Stimulated activated naive CD8-positive, alpha-beta T cell treated with anti-CD3 and anti-CD28 coated beads, Interleukin-15, Interleukin-2, amounts not matched to agents 100 ng/mL and 50 ng/mL, for 24 hours (primary cell): ENCODE data around the gene IL37.
"Not testable (repeated sequence)": the region's sequence is repeated elsewhere in the genome, so short reads cannot be mapped to it uniquely, and the experiment has no call there.

Experiments used
- H3K27ac Mint-ChIP-seq: one replicate; pipeline ENCODE4 v1.8.0; 2021; ENCODE audit warnings: mild to moderate bottlenecking, mixed read lengths
- H3K27me3 Mint-ChIP-seq: one replicate; pipeline ENCODE4 v1.8.0; 2021; ENCODE audit warnings: mixed read lengths
- H3K36me3 Mint-ChIP-seq: one replicate; pipeline ENCODE4 v1.8.0; 2021; ENCODE audit warnings: low read depth, mixed read lengths
- H3K4me1 Mint-ChIP-seq: one replicate; pipeline ENCODE4 v1.8.0; 2021; ENCODE audit warnings: low read depth, mixed read lengths
- H3K4me3 Mint-ChIP-seq: one replicate; pipeline ENCODE4 v1.8.0; 2021; ENCODE audit warnings: mild to moderate bottlenecking, mixed read lengths
- H3K9me3 Mint-ChIP-seq: one replicate; pipeline ENCODE4 v1.8.0; 2021; ENCODE audit warnings: mixed read lengths

The IL37 gene

DNA sequence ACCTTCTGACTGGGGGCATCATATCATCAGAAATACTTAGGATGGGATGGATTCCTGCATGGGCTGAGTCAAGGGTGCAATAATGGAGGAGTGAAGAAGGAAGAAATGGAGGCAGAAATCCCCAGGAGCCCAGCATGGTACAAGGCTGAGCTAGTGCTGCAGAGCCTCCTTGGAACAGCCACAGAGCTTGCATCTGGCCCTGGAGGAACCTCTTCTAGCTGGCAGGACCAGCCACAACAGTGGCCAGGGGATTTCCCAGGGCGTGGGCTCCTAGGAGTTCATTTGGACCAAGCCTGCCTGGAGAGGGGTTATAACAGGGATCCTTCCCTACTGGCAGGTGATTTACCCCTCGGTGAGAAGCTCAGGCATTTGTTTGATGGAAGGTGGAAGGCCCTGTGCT lies 4.7 kb upstream of the IL37 start:
- H3K9me3 Mint-ChIP-seq, result peaks cover 4% of the 10 kb centered on the region
- no peak overlapping the region for H3K4me3 Mint-ChIP-seq
- no peaks in the 10 kb centered on the region for H3K27me3 Mint-ChIP-seq
- H3K36me3 Mint-ChIP-seq, result no peaks in the 10 kb centered on the region
- no peak overlapping the region for H3K27ac Mint-ChIP-seq
- H3K4me1 Mint-ChIP-seq, result no peaks in the 10 kb centered on the region

DNA sequence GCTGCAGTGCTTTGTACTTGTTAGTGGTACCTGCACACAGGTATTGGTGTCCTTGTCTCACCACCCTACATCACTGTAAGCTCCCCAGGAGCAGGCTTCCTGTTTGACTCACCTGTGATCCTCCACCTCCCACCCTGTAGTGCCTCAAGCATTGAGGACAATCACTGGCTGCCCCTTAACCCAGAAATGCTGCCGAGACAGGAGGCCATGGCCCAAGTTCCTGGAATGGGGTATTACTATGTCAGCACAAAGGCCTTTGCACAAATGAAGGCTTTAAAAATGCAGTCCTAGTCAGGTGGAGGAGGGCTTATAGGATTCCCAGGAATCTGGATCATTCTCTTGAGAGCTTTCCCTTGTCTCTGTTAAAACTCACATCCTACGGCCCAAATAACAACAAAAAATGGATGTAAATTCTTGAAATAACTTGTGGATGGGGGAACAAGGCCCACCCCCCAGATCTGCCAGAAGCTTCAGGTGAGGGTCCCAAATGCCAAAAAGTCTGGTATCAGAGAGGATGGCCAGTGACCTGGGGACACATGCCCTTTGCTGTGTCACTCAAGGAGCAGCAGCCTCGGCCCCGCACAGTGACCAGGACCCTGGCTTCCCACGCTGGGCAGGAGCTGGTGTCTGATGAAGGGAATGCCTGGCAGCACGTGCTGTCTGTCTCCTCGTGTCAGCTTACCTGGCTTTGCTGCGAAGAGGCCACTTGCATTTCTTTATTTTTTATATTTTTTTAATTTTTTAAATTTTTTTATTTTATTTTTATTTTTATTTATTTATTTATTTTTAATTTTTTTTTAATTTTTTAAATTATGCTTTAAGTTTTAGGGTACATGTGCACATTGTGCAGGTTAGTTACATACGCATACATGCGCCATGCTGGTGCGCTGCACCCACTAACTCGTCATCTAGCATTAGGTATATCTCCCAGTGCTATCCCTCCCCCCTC lies 3.7 kb upstream of the IL37 start:
- Mint-ChIP-seq H3K4me1 (no peaks in the 10 kb centered on the region), H3K27ac (no peak overlapping the region), H3K9me3 (peaks cover 4% of the 10 kb centered on the region), H3K4me3 (no peak overlapping the region), H3K27me3 (no peaks in the 10 kb centered on the region), H3K36me3 (no peaks in the 10 kb centered on the region)

DNA sequence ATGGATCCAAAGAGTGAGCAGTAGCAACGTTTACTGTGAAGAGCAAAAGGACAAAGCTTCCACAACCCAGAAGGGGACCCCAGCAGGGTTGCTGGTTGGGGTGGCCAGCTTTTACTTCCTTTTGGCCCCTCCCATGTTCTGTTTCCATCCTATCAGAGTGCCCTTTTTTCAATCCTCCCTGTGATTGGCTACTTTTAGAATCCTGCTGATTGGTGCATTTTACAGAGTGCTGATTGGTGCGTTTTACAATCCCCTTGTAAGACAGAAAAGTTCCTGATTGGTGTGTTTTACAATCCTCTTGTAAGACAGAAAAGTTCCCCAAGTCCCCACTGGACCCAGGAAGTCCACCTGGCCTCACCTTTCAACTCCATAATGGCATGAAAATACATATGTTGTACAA lies 2.4 kb upstream of the IL37 start:
- H3K27me3 Mint-ChIP-seq, H3K36me3 Mint-ChIP-seq, H3K9me3 Mint-ChIP-seq, H3K4me1 Mint-ChIP-seq, H3K27ac Mint-ChIP-seq, H3K4me3 Mint-ChIP-seq: not testable (repeated sequence)

DNA sequence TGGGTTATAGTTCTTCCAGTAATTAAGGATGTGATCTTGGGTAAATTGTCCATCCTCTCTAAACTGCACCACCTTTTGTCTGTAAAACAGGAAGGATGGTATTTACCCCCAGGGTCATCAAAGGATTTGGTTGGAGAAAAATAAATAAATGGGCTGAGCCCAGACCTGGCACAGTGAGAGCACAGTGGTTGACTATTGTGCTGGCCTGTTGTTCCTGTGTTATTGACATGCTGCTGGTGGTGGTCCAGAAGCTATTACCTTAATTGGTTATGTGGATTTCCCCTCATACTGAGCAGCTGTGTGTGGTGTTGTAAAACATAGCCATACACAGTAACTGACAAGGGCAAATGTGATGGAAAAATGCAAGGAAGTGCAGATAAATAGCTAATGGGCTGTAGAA lies 746 bp upstream of the IL37 start:
- no peaks in the 10 kb centered on the region for H3K27me3 Mint-ChIP-seq
- H3K27ac Mint-ChIP-seq, result no peak overlapping the region
- peaks cover 4% of the 10 kb centered on the region for H3K9me3 Mint-ChIP-seq
- peaks cover 8% of the 10 kb centered on the region for H3K4me1 Mint-ChIP-seq
- no peak overlapping the region for H3K4me3 Mint-ChIP-seq
- no peaks in the 10 kb centered on the region for H3K36me3 Mint-ChIP-seq

DNA sequence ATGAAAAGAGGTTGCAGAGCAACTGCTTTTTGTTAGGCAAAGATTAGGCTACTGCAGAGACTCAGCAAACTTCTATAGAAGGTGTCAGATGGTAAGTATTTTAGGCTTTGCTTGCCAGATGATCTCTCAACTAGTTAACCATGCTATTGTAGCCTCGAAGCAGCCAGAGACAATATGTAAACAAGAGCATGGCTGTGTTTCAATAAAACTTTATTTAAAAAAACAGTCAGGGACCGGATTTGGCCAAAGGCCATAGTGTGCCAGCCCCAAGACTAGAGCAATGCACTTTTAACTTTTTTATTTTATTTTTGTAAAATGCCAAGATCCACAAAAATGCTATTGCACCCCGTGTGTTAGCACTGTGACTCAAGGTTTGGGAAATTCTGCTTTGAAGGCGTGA lies 1.4 kb downstream of the IL37 start:
- H3K9me3 Mint-ChIP-seq, result peaks cover 4% of the 10 kb centered on the region
- peaks cover 29% of the 10 kb centered on the region for H3K4me1 Mint-ChIP-seq
- no peaks in the 10 kb centered on the region for H3K36me3 Mint-ChIP-seq
- H3K27me3 Mint-ChIP-seq, result no peaks in the 10 kb centered on the region
- no peak overlapping the region for H3K4me3 Mint-ChIP-seq
- H3K27ac Mint-ChIP-seq, result no peak overlapping the region

DNA sequence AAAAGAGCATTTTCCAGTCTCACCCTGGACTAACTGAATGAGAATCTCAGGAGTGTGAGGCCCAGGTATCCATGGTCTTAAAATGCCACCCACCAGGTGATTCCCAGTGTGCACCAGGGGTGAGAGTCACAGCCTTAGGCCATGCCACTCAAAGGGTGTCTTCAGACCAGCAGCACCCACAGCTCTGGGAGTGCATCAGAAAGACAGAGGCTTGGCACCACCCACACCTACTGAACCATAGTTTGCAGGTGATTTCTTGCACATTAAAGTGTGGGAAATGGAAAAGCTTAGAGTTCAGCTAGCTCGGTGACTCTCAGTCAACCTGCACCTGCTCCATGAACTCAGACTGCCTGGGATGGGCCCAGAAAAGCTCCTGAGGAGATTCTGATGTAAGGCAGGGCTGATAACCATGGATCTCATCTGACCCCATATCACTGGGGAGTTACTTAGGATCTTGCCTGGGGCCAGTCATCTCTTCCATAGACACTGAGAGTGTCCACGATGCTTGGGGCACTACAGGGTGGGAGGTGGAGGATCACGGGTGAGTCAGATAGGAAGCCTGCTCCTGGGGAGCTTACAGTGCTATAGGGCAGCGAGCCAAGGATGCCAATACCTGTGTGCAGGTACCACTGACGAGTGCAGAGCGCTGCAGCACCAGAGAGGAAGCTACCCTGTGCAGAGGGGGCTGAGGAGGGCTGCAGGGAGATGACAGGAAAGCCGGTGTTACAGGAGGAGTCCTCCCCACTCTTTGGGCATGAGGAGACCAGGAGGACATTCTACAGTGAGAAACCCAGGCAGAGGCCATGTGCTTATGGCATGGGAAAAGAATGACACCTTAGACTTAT lies 4.6 kb downstream of the IL37 start:
- Mint-ChIP-seq H3K9me3 (no peaks in the 10 kb centered on the region), H3K27ac (peak overlapping the region; percentile 87), H3K36me3 (no peaks in the 10 kb centered on the region), H3K4me1 (peaks cover 34% of the 10 kb centered on the region), H3K4me3 (peak overlapping the region; percentile 49), H3K27me3 (no peaks in the 10 kb centered on the region)

DNA sequence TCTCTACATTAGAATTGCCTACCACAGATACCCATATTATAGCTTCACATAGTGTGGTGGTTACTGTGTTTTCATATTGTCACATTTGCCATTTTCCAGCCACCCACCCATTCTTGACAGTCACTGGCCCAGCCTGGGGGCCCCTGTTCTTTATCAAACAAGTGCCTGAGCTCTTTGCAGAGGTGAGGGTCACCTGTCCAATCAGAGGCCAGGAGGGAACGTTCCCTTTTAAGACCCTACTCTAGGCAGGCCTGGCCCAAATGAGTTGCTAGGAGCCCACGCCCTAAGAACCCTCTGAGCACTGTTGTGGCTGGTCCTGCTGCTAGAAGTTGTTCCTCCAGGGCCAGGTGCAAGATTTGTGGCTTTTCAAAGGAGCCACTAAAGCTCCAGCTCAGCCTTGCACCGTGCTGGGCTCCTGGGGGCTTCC lies 5.2 kb downstream of the IL37 start:
- no peaks in the 10 kb centered on the region for H3K9me3 Mint-ChIP-seq
- no peak overlapping the region for H3K4me3 Mint-ChIP-seq
- H3K4me1 Mint-ChIP-seq, result peaks cover 38% of the 10 kb centered on the region
- peak overlapping the region; percentile 87 for H3K27ac Mint-ChIP-seq
- no peaks in the 10 kb centered on the region for H3K27me3 Mint-ChIP-seq
- H3K36me3 Mint-ChIP-seq, result no peaks in the 10 kb centered on the region

DNA sequence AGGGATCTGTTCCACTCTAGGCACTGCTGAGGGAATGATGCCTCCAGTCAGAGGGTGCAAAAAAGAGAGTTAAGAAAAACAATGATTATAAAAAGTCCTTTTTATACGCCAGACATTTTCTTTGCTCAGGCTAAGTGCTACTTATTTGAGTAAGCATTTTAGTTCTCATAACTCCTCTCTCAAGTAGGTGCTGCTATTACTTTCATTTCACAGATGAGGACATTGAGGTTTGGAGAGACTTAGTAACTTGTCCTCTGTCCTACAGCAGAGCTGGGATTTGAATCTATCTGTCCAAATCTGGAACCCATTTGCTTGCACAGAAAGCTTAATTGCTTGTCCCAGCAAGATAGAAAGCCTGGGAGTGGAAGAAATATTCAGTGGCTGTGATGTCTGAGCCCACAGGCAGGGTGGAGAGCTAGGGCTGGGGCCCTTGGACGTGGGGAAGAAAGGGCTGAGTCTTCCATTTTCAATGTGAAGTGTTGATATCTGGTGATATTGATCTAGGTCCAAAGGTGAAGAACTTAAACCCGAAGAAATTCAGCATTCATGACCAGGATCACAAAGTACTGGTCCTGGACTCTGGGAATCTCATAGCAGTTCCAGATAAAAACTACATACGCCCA lies 5.8 kb downstream of the IL37 start:
- peaks cover 38% of the 10 kb centered on the region for H3K4me1 Mint-ChIP-seq
- no peaks in the 10 kb centered on the region for H3K36me3 Mint-ChIP-seq
- no peaks in the 10 kb centered on the region for H3K27me3 Mint-ChIP-seq
- no peak overlapping the region for H3K4me3 Mint-ChIP-seq
- peak overlapping the region; percentile 76 for H3K27ac Mint-ChIP-seq
- no peaks in the 10 kb centered on the region for H3K9me3 Mint-ChIP-seq

DNA sequence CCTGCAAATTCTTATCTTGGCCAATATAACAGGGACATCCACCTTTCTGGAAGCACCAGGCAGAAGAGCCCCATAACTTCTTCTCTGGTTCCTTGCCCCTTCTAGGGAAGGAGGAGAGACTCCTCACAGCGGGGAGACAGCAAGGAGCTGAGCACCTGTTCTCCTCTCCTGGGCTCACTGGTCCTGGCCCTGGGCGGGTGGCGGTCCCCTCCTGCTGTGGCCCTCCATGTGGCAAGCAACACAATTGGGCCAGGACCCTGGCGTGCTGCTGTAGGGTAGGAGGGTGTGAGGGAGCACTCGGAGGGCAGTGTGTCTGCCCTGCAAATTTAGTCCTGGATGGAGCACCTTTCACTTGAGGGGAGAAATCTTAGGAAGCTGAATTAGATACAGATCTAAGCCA lies 6.9 kb downstream of the IL37 start:
- H3K4me3 Mint-ChIP-seq, result no peak overlapping the region
- peaks cover 38% of the 10 kb centered on the region for H3K4me1 Mint-ChIP-seq
- H3K9me3 Mint-ChIP-seq, result no peaks in the 10 kb centered on the region
- no peak overlapping the region for H3K27ac Mint-ChIP-seq
- no peaks in the 10 kb centered on the region for H3K27me3 Mint-ChIP-seq
- no peaks in the 10 kb centered on the region for H3K36me3 Mint-ChIP-seq

DNA sequence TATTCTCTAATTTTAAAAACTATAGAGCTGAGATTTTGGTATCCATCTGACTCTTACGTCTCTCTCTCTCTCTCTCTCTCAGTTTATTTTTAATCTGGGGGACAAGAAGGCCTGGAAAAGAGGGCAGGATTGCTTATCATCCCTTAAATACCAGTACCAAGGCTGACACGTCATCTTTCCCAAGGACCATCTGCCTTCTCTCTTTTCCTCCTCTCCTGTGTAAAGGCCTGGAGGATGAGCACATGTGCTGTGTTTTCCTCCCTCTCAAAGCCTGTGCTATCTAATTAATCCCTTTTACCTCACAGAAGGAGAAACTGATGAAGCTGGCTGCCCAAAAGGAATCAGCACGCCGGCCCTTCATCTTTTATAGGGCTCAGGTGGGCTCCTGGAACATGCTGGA lies 7.3 kb downstream of the IL37 start:
- Mint-ChIP-seq H3K4me1 (peaks cover 38% of the 10 kb centered on the region), H3K27ac (no peak overlapping the region), H3K9me3 (no peaks in the 10 kb centered on the region), H3K36me3 (no peaks in the 10 kb centered on the region), H3K4me3 (no peak overlapping the region), H3K27me3 (no peaks in the 10 kb centered on the region)

DNA sequence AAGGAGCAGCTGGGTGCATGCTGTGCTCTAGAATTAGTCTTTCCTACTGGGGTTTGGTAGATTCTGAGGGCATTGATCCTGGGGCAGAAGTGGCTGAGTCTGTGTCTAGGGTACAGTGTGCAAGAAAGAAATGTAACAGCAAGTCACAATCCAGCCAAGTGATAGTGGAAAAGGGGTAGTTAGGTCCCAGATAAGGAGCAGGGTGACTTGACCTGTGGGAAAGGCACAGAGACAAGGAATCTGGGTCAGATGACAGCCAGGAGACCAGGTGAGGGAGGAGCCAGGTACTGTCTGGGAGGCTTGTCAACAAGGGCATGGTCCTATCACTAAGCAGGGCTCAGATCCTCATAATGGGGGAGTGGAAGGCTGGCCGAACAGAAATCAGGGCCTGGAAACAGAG lies 8.1 kb downstream of the IL37 start:
- H3K4me3 Mint-ChIP-seq, result no peak overlapping the region
- H3K27ac Mint-ChIP-seq, result no peak overlapping the region
- no peaks in the 10 kb centered on the region for H3K27me3 Mint-ChIP-seq
- H3K9me3 Mint-ChIP-seq, result no peaks in the 10 kb centered on the region
- no peaks in the 10 kb centered on the region for H3K36me3 Mint-ChIP-seq
- H3K4me1 Mint-ChIP-seq, result peaks cover 41% of the 10 kb centered on the region

DNA sequence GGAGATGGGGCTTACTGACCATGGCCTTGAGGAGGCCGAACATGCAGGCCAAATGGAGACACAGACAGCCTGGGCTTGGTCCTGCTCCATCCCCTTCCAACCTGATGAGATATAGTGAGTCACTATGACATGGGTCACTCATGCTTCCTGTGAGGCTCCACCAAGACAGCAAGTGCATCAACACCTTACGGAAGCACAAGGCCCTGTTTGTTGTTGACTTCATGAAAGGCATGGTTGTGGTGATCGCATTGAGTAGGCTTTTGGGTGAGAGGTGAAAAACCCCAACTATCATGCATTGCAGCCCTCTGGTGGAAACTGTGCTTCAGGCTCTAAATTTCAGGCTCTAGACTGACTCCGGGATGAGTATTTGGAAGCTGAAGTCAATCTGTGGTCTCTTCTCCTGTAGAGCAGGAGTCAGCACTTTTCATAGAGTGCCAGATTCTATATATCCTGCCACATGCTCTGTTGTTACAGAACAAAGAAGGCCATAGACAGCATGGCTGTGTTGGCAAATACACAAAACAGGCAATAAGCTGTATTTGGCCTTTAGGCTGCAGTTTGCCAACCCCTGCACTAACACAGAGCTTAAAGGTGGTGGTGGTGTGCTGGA lies 10.1 kb downstream of the IL37 start:
- H3K4me3 Mint-ChIP-seq, result no peak overlapping the region
- no peaks in the 10 kb centered on the region for H3K36me3 Mint-ChIP-seq
- no peaks in the 10 kb centered on the region for H3K9me3 Mint-ChIP-seq
- no peak overlapping the region for H3K27ac Mint-ChIP-seq
- peaks cover 25% of the 10 kb centered on the region for H3K4me1 Mint-ChIP-seq
- H3K27me3 Mint-ChIP-seq, result no peaks in the 10 kb centered on the region

DNA sequence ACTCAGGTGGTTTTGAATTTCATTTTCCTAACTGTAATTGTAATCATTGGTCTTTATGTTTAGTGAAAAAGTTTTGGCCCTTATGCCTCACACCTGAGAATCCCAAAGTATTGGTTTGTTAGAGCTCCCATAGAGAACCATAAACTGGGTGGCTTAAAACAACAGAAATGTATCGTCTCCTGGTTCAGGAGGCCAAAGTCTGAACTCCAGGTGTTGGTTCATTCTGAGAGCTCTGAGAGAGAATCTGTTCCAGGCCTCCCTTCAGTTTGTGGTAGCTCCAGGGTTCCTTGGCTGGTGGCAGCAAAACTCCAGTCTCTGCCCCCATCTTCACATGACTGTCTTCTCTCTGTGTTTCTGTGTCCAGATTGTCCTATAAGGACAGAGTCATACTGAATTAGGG lies 11.0 kb downstream of the IL37 start:
- no peak overlapping the region for H3K27ac Mint-ChIP-seq
- peaks cover 4% of the 10 kb centered on the region for H3K27me3 Mint-ChIP-seq
- H3K9me3 Mint-ChIP-seq, result no peaks in the 10 kb centered on the region
- no peak overlapping the region for H3K4me3 Mint-ChIP-seq
- peaks cover 16% of the 10 kb centered on the region for H3K4me1 Mint-ChIP-seq
- no peaks in the 10 kb centered on the region for H3K36me3 Mint-ChIP-seq

DNA sequence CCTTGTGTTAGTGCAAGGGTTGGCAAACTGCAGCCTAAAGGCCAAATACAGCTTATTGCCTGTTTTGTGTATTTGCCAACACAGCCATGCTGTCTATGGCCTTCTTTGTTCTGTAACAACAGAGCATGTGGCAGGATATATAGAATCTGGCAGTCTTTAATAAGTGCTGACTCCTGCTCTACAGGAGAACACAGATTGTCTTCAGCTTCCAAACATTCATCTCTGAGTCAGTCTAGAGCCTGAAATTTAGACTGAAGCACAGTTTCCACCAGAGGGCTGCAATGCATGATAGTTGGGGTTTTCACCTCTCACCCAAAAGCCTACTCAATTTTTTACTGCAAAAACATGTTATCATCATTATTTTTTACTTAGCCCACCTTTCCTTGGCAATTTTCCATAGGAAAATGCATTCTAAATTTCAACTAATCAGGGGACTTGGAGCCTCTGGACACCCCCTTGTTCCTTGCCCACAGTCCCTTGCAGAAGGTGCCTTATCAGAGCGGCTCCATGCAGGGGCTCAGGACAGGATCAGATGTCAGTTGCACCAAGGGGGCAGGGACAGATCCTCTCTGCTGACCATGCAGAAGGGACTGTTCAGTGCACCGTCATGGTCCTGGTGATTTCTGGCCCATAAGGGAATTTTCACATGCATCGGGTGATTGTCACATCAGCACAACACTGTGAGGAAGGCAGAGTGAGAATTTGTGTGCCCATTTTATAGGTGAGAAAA lies 12.4 kb downstream of the IL37 start:
- Mint-ChIP-seq H3K27ac (peak overlapping the region; percentile 37), H3K27me3 (peaks cover 7% of the 10 kb centered on the region), H3K9me3 (no peaks in the 10 kb centered on the region), H3K4me3 (no peak overlapping the region), H3K36me3 (no peaks in the 10 kb centered on the region), H3K4me1 (peaks cover 7% of the 10 kb centered on the region)
